ENCODE measurements around the gene CRIP3. TPM values are rescaled to one million over a fixed set of nuclear protein-coding genes. Genes with fewer than 3 reads are reported as not detected.

Gene CRIP3
- total and polyA plus RNA-seq, 2 of the 8 experiments (the other 6 are each of a cell fraction or from before 2014, with no cell fraction given), result 34.0 to 46.3 TPM

- TF ChIP-seq, protein P1, sequence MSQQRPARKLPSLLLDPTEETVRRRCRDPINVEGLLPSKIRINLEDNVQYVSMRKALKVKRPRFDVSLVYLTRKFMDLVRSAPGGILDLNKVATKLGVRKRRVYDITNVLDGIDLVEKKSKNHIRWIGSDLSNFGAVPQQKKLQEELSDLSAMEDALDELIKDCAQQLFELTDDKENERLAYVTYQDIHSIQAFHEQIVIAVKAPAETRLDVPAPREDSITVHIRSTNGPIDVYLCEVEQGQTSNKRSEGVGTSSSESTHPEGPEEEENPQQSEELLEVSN (IDR thresholded peaks at IDR 0.05), result no peak
- TF ChIP-seq BRCA1 (IDR thresholded peaks at IDR 0.05; ENCODE audit: low read depth, low read length) (no peak), ZNF274 (IDR thresholded peaks at IDR 0.05; ENCODE audit: borderline replicate concordance, extremely low read depth, low read length) (no peak), POLR2AphosphoS5 (IDR thresholded peaks at IDR 0.05; ENCODE audit: low read depth, low read length) (no peak), CTCF (IDR thresholded peaks at IDR 0.05; ENCODE audit: control extremely low read depth in 1 of 3, insufficient read depth in 1 of 3, low read depth in 1 of 3, low read length in 3 of 3) (peak in 2 of 3 experiments; percentile 63 to 67; a peak in 3 of 4 replicates), POU5F1 (IDR thresholded peaks at IDR 0.05; ENCODE audit: low read depth, low read length) (peak; percentile 18; the same call in 1 of the 2 replicates)
Observed at GRCh38 chr6:43286980-43287716, 21.5 kb downstream of the CRIP3 start (continued).
